HL-60 (cell line): ENCODE measurements around the gene ITPRID2.

Experiments
- CTCF ChIP-seq: IDR thresholded peaks from one replicate; pipeline ENCODE4 v1.5.1; 2011; ENCODE audit warnings: low read length, control low read depth, inconsistent platforms; ENCODE audit not compliant: insufficient read depth
- POLR2AphosphoS5 ChIP-seq: IDR thresholded peaks from 2 replicates; pipeline ENCODE4 v1.6.1; 2012; ENCODE audit warnings: low read depth

DNA sequence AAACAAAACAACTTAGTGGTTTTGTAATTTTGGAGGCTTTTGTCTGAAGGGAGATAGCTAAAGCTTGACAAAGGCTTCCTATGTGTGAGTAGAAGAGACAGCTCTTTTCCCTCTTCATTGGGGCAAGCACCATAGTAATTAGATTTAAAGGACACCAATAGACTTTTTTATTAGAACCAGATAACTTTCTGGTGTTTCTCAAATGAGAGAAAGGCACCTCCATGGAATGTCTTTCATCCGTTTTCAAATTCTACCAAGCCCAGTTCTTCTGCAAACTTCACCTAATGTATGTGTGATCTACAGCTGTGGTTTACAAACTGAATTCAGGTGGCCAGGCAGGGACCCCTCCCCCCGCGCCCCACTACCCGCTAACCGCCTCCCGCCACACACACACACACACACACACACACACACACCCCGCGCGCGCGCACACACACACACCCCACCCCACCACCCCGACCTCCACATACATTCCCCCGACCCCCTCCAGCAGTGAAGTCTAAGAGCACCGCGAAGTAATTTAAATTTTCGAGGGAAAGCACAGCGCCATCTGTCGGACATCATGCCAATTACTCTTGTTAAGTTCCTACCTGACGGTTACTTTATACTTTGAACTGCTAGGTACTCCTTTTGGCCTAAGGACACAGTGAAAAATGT lies 62.5 kb downstream of the ITPRID2 start:
- peak; percentile 56 for TF ChIP-seq CTCF
- no peak for TF ChIP-seq POLR2AphosphoS5
